Stimulated activated CD8-positive, alpha-beta memory T cell treated with anti-CD3 and anti-CD28 coated beads, Interleukin-2, amount 100 ng/mL, for 1 hour (primary cell): ENCODE measurements around the gene SPATA7.
"Not testable (repeated sequence)": the region's sequence is repeated elsewhere in the genome, so short reads cannot be mapped to it uniquely, and the experiment has no call there.

ENCODE experiments used
- DNase-seq, 2 donors: peaks; one replicate each; pipeline ENCODE4 v3.0.0-alpha.2; 2020; ENCODE audit warnings: low read depth in 2 of 2

The SPATA7 gene, protein sequence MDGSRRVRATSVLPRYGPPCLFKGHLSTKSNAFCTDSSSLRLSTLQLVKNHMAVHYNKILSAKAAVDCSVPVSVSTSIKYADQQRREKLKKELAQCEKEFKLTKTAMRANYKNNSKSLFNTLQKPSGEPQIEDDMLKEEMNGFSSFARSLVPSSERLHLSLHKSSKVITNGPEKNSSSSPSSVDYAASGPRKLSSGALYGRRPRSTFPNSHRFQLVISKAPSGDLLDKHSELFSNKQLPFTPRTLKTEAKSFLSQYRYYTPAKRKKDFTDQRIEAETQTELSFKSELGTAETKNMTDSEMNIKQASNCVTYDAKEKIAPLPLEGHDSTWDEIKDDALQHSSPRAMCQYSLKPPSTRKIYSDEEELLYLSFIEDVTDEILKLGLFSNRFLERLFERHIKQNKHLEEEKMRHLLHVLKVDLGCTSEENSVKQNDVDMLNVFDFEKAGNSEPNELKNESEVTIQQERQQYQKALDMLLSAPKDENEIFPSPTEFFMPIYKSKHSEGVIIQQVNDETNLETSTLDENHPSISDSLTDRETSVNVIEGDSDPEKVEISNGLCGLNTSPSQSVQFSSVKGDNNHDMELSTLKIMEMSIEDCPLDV

GRCh38 chr14:88385212-88386101, at the start of gene SPATA7:
Gene SPATA7, plus strand, starts transcription at chr14:88385657. Its CDS starts 162 bp downstream, at chr14:88385819.
- peak; percentile 56 to 68 for DNase-seq

DNA sequence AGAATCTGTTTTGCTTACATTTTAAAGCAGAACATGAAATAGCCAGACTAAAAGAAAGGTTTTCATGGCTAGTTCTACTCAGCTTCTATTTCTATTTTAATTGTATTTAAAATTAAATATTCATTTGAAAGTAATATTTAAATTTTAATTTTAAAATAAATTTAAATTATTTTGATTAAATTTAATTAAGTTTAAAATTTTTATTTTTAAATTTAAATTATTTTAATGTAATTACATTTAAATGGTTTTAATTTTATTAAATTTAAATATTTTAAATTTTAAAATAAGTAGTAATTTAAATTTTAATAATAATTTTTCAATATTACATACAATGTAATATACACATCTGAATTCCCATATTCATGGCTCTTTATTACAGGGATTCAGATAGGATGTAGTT, 45.1 kb upstream of the SPATA7 start:
- no peak for DNase-seq

- no peak for DNase-seq
These were observed 42.5 kb upstream of the SPATA7 start for GRCh38 chr14:88342980-88343379.

GRCh38 chr14:88346048-88346639, 39.3 kb upstream of the SPATA7 start:
- DNase-seq = no peak

DNA sequence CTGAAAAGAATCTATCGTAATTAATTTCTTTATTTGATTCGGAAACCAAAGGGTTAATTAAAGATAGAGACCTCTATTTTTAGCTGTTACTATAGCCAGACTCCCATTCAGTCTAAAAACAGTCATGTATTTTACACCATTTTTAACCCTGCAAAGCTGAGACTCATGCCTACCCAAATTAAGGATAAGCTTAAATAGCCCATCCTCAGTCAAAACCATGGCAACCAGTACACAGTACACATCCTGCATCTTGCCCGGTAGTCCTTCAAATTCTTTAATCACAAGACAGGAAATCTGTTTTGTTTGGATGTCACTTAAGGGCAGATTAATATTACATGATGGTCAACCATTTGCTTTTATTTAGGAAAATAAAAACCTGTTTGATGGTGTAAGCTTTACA, 36.9 kb upstream of the SPATA7 start:
- DNase-seq = no peak

DNA sequence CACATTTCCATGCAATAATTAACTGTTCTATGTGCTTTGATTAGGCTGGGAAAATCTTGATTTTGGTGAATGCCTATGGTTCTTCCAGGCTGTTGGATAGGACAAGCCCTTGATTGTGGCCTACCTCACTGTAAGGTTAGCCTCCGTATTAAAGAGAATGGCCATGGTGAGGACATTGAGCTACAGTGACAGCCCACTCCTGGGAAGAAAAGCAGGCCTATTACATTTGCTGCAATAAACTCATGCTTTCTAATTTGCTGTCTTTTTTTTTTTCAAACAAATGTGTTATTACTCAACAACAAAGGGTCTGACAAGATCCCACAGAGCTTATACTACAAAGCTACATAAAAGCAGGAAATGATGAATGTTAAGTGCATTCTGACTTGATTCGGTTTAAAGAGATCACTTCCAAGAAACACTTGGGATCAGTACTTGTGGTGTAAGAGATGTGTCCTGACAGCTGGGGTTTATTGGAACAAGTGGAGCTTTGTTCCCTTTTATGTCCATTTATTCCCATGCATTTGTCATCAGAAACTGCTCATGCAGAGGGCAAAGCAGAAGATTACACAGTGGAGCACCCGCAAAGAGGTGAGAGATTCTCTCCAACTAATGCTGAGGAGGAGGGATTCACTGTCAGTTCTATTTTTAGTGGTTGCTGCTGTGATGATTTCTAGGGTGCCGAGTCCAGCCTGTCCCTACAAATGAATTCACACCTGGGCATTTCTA, 33.3 kb upstream of the SPATA7 start:
- no peak for DNase-seq

DNA sequence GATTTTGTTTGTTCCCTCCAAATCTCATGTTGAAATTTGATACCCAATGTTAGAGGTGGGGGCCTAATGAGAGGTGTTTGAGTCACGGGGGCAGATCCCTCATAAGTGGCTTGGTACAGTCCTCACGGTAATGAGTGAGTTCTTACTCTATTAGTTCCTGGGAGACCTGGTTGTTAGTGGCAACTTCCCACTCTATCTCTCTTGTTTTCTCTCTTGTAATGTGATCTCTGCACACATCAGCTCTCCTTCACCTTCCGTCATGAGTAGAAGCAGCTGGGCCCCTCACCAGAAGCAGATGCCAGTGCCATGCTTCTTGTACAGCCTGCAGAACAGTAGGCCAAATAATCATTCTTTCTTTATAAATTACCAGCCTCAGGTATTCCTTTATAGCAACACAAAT, 32.8 kb upstream of the SPATA7 start:
- DNase-seq = no peak

GRCh38 chr14:88354358-88354757, 31.1 kb upstream of the SPATA7 start:
- DNase-seq = no peak

- no peak for DNase-seq
These were observed 26.0 kb upstream of the SPATA7 start for GRCh38 chr14:88359500-88359899.

- no peak for DNase-seq
These were observed 21.8 kb upstream of the SPATA7 start for GRCh38 chr14:88363644-88364043.

- DNase-seq = no peak
These were observed 20.6 kb upstream of the SPATA7 start for GRCh38 chr14:88364710-88365413.

- DNase-seq = no peak
These were observed 16.0 kb upstream of the SPATA7 start for GRCh38 chr14:88369496-88369895.

GRCh38 chr14:88379706-88380343, 5.6 kb upstream of the SPATA7 start:
- no peak for DNase-seq

GRCh38 chr14:88380405-88380804, 5.1 kb upstream of the SPATA7 start:
- no peak for DNase-seq

GRCh38 chr14:88381634-88382033, 3.8 kb upstream of the SPATA7 start:
- not testable (repeated sequence) for DNase-seq

DNA sequence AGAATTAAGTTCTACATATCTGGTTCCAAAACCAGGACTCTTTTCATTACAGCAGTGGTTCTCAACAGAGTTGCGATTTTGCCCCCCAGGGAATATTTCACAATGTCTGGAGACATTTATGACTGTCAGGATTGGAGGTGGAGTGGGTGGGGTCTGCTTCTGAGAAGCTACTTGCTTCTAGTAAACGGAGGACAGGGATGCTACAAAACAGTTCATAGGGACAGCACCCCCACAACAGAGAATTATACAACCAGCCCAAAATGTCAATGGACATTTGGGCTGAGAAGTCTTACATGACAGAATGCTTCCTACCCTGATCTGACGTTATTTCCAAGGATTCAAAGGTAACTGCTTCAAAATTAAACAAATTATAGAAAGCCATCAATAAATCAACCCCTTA, 739 bp upstream of the SPATA7 start:
- no peak for DNase-seq

DNA sequence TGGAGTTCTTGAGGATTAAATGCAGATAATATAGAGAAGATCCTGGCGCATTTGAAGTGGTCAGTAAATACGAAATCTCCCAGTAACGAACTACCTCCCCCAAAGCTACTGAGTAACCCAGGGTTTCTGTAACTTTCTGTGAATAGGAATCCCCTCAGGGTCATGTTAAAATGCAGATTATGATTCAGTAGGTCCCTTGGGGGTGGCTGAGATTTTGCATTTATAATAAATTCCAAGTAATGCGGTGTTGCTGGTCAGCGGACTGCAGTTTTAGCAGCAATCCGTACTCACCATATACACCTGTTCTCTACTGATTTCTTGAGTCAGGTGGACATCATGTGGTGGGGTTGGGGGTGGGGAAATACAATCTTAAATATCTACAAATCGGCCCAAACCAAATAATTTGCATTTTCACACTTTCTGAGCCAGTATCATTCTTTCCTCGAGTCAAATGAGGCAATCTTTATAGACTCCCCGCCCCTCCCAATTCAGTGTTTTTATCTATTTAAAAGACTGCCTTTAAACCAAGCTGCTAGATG, 868 bp downstream of the SPATA7 start:
- no peak for DNase-seq

DNA sequence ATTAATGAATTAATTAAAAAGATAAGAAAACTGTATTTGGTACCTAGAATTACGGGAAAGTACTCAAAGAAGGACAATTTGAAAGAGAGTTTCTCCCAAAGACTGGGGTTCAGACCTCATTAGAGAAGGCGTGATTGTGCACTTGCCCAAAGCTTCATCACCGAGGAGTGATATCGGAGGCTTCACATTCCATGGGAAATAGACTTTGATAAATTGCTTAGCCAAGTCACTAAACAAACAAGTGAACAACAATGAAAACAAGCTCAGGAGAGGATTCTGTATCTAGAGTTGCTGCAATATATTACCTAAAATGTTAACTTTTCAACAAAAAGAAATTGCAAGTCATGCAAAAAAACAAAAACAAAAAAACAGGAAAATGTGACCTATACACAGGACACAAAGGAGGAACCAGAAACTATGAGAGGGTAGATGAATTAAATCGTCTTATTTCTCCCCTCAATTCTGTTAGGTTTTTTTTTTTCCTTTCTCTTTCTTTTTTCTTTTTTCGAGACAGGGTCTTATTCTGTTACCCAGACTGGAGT, 3.4 kb downstream of the SPATA7 start:
- no peak for DNase-seq

DNA sequence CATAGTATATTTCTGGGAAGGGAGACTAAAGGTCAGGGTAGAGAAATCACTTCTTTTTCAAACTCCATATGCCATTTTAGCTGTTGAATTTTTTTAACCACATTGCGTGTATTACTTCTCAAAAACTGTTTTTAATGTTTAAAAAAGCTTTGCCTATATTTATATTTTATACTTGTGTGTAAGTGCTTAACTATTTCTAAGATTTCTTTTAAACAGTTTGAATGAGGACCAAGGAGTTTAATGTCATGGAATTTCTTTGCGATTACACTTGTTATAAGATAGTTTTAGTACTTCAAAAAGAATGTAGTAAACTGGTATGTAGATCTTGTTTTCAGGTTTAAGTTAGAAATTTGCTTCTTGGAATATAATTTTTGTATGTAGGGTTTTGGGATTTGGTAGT, 7.2 kb downstream of the SPATA7 start:
- DNase-seq = no peak

DNA sequence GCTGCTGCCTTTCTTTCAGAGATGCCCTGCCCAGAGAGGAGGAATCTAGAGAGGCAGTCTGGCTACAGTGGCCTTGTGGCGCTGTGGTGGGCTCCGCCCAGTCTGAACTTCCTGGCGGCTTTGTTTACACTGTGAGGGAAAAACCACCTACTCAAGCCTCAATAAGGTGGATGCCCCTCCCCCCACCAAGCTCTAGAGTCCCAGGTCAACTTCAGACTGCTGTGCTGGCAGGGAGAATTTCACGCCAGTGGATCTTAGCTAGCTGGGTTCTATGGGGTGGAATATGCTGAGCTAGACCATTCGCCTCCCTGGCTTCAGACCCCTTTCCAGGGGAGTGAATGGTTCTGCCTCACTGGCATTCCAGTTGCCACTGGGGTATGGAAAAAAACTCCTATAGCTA, 25.6 kb downstream of the SPATA7 start:
- no peak for DNase-seq
